ENCODE data around the gene UVRAG. TPM values are rescaled to one million over a fixed set of nuclear protein-coding genes. Genes with fewer than 3 reads are reported as not detected.

The UVRAG gene
- total RNA-seq, 1 experiment from 2014 or later = 52.7 TPM

- no peak overlapping the region for H3K27ac ChIP-seq (ENCODE audit: low read length)
- H2AFZ ChIP-seq (ENCODE audit: low read length) = no peak overlapping the region
- no peaks in the 10 kb centered on the region for H3K27me3 ChIP-seq (ENCODE audit: low read length)
- H3K79me2 ChIP-seq (ENCODE audit: low read length) = no peaks in the 10 kb centered on the region
- H3K9ac ChIP-seq (ENCODE audit: low read length) = no peak overlapping the region
- H3K4me2 ChIP-seq (ENCODE audit: low read depth, low read length, poor library complexity, severe bottlenecking) = no peak overlapping the region
- H3K9me2 ChIP-seq (replicated peaks; ENCODE audit: insufficient read depth, low read length) = no peaks in the 10 kb centered on the region
- DNase-seq = no peak
- H3K4me1 ChIP-seq (ENCODE audit: low read length) = peaks cover 15% of the 10 kb centered on the region
- H3K4me3 ChIP-seq (ENCODE audit: low read length) = no peak overlapping the region
- H3K36me3 ChIP-seq (ENCODE audit: insufficient read depth, low read length) = peaks cover 10% of the 10 kb centered on the region; the same call in 1 of the 2 replicates
- H4K20me1 ChIP-seq (ENCODE audit: insufficient read depth, low read depth, low read length) = no peaks in the 10 kb centered on the region
- no peaks in the 10 kb centered on the region for H3K9me3 ChIP-seq (ENCODE audit: low read length)
Measured at GRCh38 chr11:76143274-76143673, 328.3 kb downstream of the UVRAG start.

GRCh38 chr11:76147106-76147740, 332.2 kb downstream of the UVRAG start:
- H3K27me3 ChIP-seq (ENCODE audit: low read length) = no peaks in the 10 kb centered on the region
- H3K27ac ChIP-seq (ENCODE audit: low read length) = no peak overlapping the region
- H3K9me2 ChIP-seq (replicated peaks; ENCODE audit: insufficient read depth, low read length) = no peaks in the 10 kb centered on the region
- no peak overlapping the region for H3K4me3 ChIP-seq (ENCODE audit: low read length)
- no peaks in the 10 kb centered on the region for H4K20me1 ChIP-seq (ENCODE audit: insufficient read depth, low read depth, low read length)
- H3K9me3 ChIP-seq (ENCODE audit: low read length) = no peaks in the 10 kb centered on the region
- no peak overlapping the region for H2AFZ ChIP-seq (ENCODE audit: low read length)
- no peaks in the 10 kb centered on the region for H3K36me3 ChIP-seq (ENCODE audit: insufficient read depth, low read length)
- no peak overlapping the region for H3K4me2 ChIP-seq (ENCODE audit: low read depth, low read length, poor library complexity, severe bottlenecking)
- H3K4me1 ChIP-seq (ENCODE audit: low read length) = peaks cover 7% of the 10 kb centered on the region
- no peaks in the 10 kb centered on the region for H3K79me2 ChIP-seq (ENCODE audit: low read length)
- no peak overlapping the region for H3K9ac ChIP-seq (ENCODE audit: low read length)
- DNase-seq = no peak

DNA sequence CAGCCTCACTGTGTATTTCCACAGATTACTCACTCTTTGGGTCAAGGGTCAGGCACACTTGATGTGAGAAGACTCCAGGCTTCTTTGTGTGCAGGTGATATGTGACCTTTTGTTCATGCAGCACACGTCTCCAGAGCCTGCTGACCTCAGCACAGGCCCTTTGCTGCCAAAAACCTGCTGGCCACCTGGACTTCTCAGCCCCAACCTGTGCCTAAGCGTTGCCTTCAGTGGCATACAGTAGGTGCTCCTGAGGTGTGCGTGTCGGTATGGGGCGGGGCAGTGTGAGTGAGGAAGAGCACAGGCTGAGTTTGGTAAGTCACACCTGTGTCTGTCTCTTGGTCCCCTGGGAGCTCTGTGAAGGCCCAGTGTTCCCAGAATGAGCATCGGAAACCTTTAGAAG, 333.2 kb downstream of the UVRAG start:
- peaks cover 17% of the 10 kb centered on the region for H3K4me1 ChIP-seq (ENCODE audit: low read length)
- H3K9me2 ChIP-seq (replicated peaks; ENCODE audit: insufficient read depth, low read length) = no peaks in the 10 kb centered on the region

GRCh38 chr11:76148941-76149613, 334.1 kb downstream of the UVRAG start:
- Histone ChIP-seq H3K9me2 (replicated peaks; ENCODE audit: insufficient read depth, low read length) (no peaks in the 10 kb centered on the region), H3K4me1 (ENCODE audit: low read length) (peaks cover 22% of the 10 kb centered on the region), H3K9ac (ENCODE audit: low read length) (no peak overlapping the region), H2AFZ (ENCODE audit: low read length) (no peak overlapping the region), H3K36me3 (ENCODE audit: insufficient read depth, low read length) (no peaks in the 10 kb centered on the region), H3K27me3 (ENCODE audit: low read length) (no peaks in the 10 kb centered on the region), H4K20me1 (ENCODE audit: insufficient read depth, low read depth, low read length) (no peaks in the 10 kb centered on the region), H3K27ac (ENCODE audit: low read length) (no peak overlapping the region), H3K4me2 (ENCODE audit: low read depth, low read length, poor library complexity, severe bottlenecking) (no peak overlapping the region), H3K79me2 (ENCODE audit: low read length) (no peaks in the 10 kb centered on the region), H3K9me3 (ENCODE audit: low read length) (no peaks in the 10 kb centered on the region), H3K4me3 (ENCODE audit: low read length) (no peak overlapping the region)
- no peak for DNase-seq

More for the DNA sequence above, 333.2 kb downstream of the UVRAG start:
- Histone ChIP-seq H3K9me3 (ENCODE audit: low read length) (no peaks in the 10 kb centered on the region), H3K4me3 (ENCODE audit: low read length) (no peak overlapping the region), H3K4me2 (ENCODE audit: low read depth, low read length, poor library complexity, severe bottlenecking) (no peak overlapping the region), H3K79me2 (ENCODE audit: low read length) (no peaks in the 10 kb centered on the region), H3K27ac (ENCODE audit: low read length) (no peak overlapping the region), H2AFZ (ENCODE audit: low read length) (no peak overlapping the region), H4K20me1 (ENCODE audit: insufficient read depth, low read depth, low read length) (no peaks in the 10 kb centered on the region), H3K9ac (ENCODE audit: low read length) (no peak overlapping the region), H3K27me3 (ENCODE audit: low read length) (no peaks in the 10 kb centered on the region), H3K36me3 (ENCODE audit: insufficient read depth, low read length) (no peaks in the 10 kb centered on the region)
- no peak for DNase-seq

DNA sequence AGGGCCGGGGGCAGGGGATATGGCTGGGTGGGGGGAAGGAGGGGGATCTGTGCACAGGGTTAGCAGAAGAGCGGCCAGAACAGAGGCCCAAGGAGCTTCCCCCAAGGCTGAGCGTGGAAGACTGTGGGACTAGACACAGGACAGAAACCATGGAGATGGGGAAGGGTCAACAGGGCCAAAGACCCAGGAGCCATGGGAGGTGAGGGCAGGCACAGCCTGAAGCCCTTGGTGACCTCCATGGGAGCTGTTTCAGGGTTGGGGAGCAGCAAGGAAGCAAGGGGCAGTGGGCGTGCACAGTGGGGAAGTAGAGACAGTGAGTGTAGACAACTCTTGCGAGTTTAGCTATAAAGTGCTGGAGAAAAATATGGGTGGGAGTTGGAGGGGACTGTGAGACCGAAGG, 334.7 kb downstream of the UVRAG start:
- Histone ChIP-seq H2AFZ (ENCODE audit: low read length) (no peak overlapping the region), H3K79me2 (ENCODE audit: low read length) (no peaks in the 10 kb centered on the region), H3K4me1 (ENCODE audit: low read length) (peaks cover 22% of the 10 kb centered on the region), H4K20me1 (ENCODE audit: insufficient read depth, low read depth, low read length) (no peaks in the 10 kb centered on the region), H3K4me2 (ENCODE audit: low read depth, low read length, poor library complexity, severe bottlenecking) (no peak overlapping the region), H3K4me3 (ENCODE audit: low read length) (no peak overlapping the region), H3K9ac (ENCODE audit: low read length) (no peak overlapping the region), H3K27ac (ENCODE audit: low read length) (no peak overlapping the region), H3K27me3 (ENCODE audit: low read length) (no peaks in the 10 kb centered on the region), H3K9me3 (ENCODE audit: low read length) (no peaks in the 10 kb centered on the region), H3K9me2 (replicated peaks; ENCODE audit: insufficient read depth, low read length) (no peaks in the 10 kb centered on the region), H3K36me3 (ENCODE audit: insufficient read depth, low read length) (no peaks in the 10 kb centered on the region)
- no peak for DNase-seq

GRCh38 chr11:76150141-76150540, 335.1 kb downstream of the UVRAG start:
- Histone ChIP-seq H3K4me1 (ENCODE audit: low read length) (peaks cover 22% of the 10 kb centered on the region), H3K79me2 (ENCODE audit: low read length) (no peaks in the 10 kb centered on the region), H3K9me2 (replicated peaks; ENCODE audit: insufficient read depth, low read length) (no peaks in the 10 kb centered on the region), H3K9me3 (ENCODE audit: low read length) (no peaks in the 10 kb centered on the region), H3K4me2 (ENCODE audit: low read depth, low read length, poor library complexity, severe bottlenecking) (no peak overlapping the region), H3K27me3 (ENCODE audit: low read length) (no peaks in the 10 kb centered on the region), H3K4me3 (ENCODE audit: low read length) (no peak overlapping the region), H3K9ac (ENCODE audit: low read length) (no peak overlapping the region), H4K20me1 (ENCODE audit: insufficient read depth, low read depth, low read length) (no peaks in the 10 kb centered on the region), H2AFZ (ENCODE audit: low read length) (no peak overlapping the region), H3K27ac (ENCODE audit: low read length) (no peak overlapping the region), H3K36me3 (ENCODE audit: insufficient read depth, low read length) (no peaks in the 10 kb centered on the region)
- no peak for DNase-seq

DNA sequence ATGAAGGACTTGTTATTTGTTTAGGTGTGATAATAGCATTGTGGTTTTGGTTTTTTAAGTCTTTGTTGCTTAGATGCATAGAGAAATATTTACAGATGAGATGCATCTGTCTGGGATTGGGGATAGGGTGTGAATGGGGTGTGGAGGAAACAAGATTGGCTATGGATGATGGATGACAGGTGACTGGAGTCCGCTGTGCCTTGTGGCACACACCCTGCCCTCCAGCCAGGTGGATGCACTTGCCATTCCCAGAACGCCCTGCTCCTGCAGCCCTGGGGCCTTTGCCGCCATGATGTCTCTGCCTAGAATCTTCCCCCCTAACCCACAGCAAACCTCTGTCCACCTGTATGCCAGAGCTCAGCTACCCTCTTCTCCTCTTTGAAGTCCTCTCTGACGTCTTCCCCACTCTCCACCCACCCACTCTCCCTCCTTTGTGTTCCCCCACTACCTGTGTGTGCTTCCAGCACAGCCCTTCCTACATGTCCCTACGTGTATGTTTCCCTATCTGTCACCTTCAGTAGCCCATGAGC, 336.6 kb downstream of the UVRAG start:
- H3K27me3 ChIP-seq (ENCODE audit: low read length) = no peaks in the 10 kb centered on the region
- no peaks in the 10 kb centered on the region for H4K20me1 ChIP-seq (ENCODE audit: insufficient read depth, low read depth, low read length)
- peak overlapping the region; percentile 57 for H3K9ac ChIP-seq (ENCODE audit: low read length)
- no peaks in the 10 kb centered on the region for H3K79me2 ChIP-seq (ENCODE audit: low read length)
- DNase-seq = no peak
- H3K36me3 ChIP-seq (ENCODE audit: insufficient read depth, low read length) = no peaks in the 10 kb centered on the region
- peak overlapping the region; percentile 64 for H3K4me2 ChIP-seq (ENCODE audit: low read depth, low read length, poor library complexity, severe bottlenecking)
- peak overlapping the region; percentile 94 for H2AFZ ChIP-seq (ENCODE audit: low read length)
- H3K9me3 ChIP-seq (ENCODE audit: low read length) = no peaks in the 10 kb centered on the region
- H3K27ac ChIP-seq (ENCODE audit: low read length) = no peak overlapping the region
- H3K4me1 ChIP-seq (ENCODE audit: low read length) = peaks cover 22% of the 10 kb centered on the region
- no peaks in the 10 kb centered on the region for H3K9me2 ChIP-seq (replicated peaks; ENCODE audit: insufficient read depth, low read length)
- peak overlapping the region; percentile 62; the same call in 1 of the 2 replicates for H3K4me3 ChIP-seq (ENCODE audit: low read length)

DNA sequence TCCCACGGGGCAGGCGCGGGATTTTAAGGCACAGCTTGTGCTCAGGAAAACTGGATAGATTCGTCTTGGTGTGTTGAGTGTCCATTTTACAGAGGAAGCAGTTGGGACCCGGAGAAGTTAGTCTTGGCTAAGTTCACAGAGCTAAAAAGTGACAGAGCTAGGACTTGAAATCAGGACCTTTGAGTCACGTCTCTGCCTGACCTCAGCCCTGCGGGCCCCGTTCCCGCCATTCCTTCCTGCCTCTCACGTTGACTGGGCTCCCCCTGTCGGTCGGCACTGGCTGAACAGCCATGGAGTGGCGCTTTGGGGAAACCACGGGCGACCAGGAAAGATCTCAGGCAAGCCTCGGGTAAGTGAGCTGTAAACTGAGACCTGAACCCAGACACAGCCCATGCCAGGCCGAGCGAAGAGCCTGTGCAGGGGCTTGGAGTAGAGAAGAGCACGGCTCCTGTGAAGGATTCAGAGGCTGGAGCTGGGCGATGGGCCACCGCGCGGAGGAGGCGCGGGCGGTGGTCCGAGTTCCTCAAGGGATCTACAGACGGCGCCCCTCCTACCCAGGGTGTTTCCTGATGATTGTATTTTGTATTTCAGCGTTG, 337.2 kb downstream of the UVRAG start:
- Histone ChIP-seq H3K9me2 (replicated peaks; ENCODE audit: insufficient read depth, low read length) (no peaks in the 10 kb centered on the region), H3K4me1 (ENCODE audit: low read length) (peaks cover 22% of the 10 kb centered on the region), H2AFZ (ENCODE audit: low read length) (peak overlapping the region; percentile 94), H3K27ac (ENCODE audit: low read length) (no peak overlapping the region), H3K4me2 (ENCODE audit: low read depth, low read length, poor library complexity, severe bottlenecking) (peak overlapping the region; percentile 64), H3K79me2 (ENCODE audit: low read length) (no peaks in the 10 kb centered on the region), H3K9ac (ENCODE audit: low read length) (peak overlapping the region; percentile 57), H3K27me3 (ENCODE audit: low read length) (no peaks in the 10 kb centered on the region), H3K36me3 (ENCODE audit: insufficient read depth, low read length) (no peaks in the 10 kb centered on the region), H4K20me1 (ENCODE audit: insufficient read depth, low read depth, low read length) (no peaks in the 10 kb centered on the region), H3K9me3 (ENCODE audit: low read length) (no peaks in the 10 kb centered on the region), H3K4me3 (ENCODE audit: low read length) (peak overlapping the region; percentile 62)
- peak; percentile 95 for DNase-seq
